AG20443 (cell line): ENCODE measurements around the gene PDE9A.

Source experiments
- DNase-seq: peaks from one replicate; pipeline ENCODE4 v3.0.0; 2012; ENCODE audit warnings: low spot score, mixed read lengths

The PDE9A gene

GRCh38 chr21:42775891-42776290 is 122.5 kb downstream of the PDE9A start:
- no peak for DNase-seq

- no peak for DNase-seq
Measured at GRCh38 chr21:42777064-42777756, 123.8 kb downstream of the PDE9A start.

DNA sequence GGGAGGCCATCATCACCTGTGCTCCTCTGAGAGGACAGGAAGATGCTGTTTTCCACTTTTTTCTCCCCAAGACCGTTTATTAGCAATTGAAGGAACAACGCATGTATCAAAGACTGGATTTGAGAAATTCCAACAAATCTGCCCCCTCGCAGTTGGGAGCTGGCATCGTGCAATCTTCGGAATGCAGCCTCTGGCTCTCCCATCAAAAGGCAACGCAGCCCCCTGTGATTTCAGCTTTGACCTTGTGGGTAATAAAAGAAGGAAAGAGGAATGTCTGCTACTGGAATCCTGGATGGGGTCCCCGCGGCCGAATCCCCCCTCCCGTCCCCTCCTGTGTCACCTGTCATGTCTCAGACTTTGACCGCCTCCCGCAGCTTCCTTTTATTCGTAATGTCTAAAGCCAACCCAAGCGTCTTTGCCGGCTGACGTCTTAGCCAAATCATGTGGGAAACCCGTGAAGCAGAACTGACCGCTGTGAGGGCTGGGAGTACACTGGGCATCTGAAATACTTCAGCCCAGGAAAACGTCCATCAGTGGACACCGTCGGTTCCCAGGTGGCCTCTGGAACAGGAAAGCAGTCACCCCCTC is 124.4 kb downstream of the PDE9A start:
- no peak for DNase-seq

DNA sequence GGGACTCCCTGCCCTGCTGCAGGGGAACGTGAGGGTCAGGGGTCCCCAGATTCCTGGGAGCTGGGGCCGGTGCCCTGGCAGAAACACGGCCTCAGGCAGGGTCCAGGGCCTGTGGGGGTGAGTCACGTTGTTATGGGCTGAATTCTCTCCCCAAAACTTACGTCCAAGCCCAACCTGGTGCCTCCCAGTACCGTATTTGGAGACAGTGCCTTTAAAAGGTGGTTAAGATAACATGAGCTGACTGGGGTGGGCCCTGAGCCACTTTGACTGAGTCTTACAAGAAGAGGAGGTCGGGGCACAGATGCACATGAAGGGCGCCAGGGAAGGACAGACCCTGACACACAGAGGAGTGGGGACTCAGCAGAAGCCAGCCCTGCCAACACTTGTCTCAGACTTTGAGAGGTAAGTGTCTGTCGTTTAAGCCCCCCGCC is 126.0 kb downstream of the PDE9A start:
- DNase-seq = no peak

DNA sequence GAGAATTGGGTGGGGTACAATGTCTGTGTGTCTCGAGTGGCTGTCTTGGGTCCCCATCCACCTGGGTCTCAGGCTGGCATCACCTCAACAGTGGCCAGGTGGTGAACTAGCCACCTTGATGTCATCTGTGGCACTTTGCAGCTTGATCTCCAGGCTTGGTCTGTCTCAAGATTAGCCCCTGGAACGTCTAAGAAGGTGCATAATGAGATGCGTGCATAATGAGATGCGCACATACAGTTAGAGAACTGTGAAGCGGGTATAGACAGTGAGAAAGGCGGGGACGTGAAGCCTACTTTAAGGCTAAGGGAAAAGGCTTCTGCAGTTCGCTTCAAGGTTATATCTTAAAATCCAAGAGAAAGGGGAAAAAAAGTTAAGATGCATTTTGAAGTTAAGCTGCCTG is 127.2 kb downstream of the PDE9A start:
- no peak for DNase-seq

GRCh38 chr21:42781150-42781970 is 127.9 kb downstream of the PDE9A start:
- DNase-seq = no peak

- DNase-seq = no peak
Measured at GRCh38 chr21:42781971-42782722, 128.7 kb downstream of the PDE9A start.

GRCh38 chr21:42782723-42783242 is 129.4 kb downstream of the PDE9A start:
- no peak for DNase-seq

DNA sequence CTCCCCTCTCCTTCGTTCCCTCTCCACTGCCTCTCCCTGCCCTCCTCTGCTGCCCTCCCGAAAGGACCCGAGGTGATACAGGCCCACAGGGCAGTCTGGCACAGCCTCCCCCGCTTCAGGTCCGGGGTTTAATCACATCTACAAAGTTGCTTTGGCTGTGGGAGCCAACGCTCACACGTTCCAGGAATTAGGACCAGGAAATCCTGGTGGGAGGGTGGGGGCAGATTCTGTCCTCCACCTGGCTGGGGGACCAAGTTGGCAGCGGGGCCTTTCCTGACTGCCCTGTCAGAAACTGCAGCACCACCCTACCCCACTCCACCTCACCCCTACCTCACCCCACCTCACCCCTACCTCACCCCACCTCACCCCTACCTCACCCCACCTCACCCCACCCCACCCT is 130.9 kb downstream of the PDE9A start:
- no peak for DNase-seq

DNA sequence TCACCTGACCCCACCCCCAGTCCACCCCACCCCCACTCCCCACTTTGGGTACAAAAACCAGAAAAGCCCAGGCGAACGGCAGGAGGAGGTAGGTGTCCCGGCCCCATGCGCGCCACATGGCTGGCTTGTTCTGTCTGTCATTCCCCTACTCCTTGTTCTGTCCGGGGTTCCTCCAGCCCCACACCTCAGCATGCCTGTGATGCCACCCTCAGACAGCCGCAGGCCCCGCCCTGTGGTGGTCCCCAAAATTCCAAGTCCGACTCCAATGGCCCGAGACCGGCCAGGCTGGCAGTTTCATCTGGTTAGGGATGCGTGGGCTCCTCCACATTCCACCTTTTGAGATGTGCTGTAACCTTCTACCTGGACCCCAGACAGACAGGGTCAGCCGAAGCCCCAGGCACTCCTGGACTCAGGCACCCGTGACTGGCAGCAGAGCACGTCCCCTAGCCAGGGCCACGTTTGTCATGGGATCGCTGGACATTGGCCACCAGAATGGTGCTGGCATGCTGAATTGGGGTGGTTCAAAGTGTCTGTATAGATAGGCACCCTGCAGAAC is 131.6 kb downstream of the PDE9A start:
- DNase-seq = no peak

DNA sequence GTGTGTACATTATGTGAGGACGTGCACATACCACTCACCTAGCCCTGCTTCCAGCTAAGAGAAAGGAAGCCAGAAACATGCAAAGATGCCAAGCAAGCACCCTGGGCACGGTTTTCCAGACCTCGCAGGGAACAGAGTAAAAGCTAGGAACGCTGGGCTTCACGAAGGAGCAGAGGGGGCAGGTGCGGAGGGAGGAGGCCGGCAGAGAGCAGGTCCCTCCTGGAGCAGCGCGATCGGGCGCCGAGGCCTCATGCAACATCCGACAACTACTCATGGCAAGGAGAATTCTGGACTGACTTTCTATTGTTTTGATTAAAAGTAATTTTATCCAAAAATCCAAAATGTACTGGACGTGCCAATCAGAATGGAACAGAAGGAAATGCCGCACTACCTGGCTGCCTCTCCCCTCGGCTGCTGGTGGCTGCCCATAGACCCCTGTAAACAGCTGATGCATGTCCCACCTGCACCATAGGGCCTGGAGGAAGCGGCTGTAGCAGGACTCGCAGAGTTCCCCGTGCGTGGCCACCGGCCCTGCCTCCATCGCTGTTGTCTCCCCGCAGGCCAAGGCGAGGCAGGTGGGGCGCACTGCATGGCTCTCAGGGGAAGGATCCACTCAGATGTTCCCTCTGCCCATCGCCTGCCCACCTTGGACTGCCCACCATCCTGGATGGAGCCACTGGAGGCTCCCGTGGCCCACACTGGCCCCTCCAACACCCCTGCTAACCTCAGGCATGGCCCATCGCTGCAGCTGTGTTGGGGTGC is 132.4 kb downstream of the PDE9A start:
- no peak for DNase-seq

DNA sequence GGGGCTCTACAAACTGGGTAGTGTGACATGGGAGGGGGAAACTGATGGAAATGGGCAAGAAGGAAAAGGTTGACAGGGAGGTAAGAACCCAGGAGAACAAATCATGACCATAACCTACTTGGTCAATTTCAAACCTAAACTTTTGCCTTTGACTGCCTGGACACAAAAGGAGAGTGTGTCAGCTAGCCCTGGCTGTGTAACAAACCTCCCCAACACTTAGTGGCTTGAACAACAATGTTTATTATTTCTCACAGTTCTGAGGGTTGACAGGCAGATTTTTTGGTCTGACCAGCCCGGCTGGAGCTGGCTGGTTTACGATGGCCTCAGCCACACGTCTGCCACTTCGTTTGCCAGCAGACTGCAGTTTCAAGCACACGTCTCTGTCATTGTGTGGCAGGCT is 133.5 kb downstream of the PDE9A start:
- no peak for DNase-seq

DNA sequence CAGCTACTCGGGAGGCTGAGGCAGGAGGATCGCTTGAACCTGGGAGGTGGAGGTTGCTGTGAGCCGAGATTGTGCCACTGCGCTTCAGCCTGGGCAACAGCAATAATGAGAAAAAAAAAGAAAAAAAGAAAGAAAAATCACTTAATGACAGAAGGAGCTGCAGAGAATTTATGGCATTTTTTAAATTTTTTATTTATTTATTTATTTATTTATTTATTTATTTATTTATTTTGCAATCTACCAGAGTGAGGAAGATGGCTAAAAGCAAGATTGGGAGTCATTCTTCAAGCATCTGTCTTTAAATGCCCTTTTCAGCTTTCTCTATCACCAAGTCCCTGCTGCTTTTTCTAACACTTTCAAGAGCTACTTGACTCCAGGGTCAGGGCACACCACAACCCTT is 134.2 kb downstream of the PDE9A start:
- no peak for DNase-seq

GRCh38 chr21:42790520-42791065 is 137.2 kb downstream of the PDE9A start:
- no peak for DNase-seq

- DNase-seq = no peak
Measured at GRCh38 chr21:42793774-42794173, 140.4 kb downstream of the PDE9A start.

- DNase-seq = no peak
Measured at GRCh38 chr21:42794551-42794950, 141.1 kb downstream of the PDE9A start.

DNA sequence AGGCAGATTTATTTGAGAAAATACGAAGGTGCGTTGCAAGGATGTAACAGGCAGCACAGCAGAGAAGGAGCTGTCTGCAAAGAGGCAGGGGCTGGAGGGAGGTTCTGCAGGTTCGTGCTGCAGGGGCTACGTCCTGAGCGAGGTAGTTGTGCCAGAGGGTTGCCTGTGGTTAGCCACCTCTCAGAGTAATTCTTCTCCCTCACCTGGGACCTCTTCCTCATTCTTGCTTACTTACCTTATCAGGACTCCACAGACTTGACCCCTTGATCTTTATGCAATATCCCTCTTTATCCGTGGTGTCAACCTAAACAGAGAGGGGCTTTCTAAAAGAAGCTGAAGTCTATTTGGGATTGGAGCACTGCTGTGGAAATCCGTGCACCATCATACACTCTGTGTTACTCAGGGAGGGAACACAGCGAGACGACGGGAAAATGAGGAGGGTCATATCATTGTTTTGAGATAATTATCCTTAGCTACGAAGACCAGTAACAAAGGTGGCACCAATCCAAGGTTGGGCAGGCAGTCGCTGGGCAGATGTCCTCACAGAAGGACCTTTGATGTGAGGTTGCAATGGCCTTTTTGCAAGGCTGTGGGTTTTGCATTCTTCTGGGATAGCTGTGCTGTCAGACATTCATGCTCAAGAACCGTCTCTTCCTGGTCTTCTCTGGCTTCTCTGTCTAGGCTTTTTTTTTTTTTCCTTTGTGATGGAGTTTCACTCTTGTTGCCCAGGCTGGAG is 143.1 kb downstream of the PDE9A start:
- no peak for DNase-seq

DNA sequence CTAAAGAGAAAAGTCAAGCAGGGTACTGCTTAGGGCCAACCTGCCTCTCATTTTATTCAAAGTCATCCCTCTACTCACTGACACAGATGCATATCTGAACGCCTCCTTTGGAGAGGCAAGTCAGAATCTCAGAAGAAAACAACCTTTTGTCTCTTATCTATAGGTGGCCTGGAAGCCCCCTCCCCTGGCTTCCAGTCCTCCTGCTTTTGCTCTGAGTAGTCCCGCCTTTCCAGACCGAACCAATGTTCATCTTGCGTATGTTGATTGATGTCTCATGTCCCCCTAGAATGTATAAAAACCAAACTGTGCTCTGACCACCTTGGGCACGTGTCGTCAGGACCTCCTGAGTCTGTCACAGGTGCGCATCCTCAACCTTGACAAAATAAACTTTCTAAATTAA is 144.1 kb downstream of the PDE9A start:
- no peak for DNase-seq

- DNase-seq = no peak
Measured at GRCh38 chr21:42798106-42798505, 144.7 kb downstream of the PDE9A start.

GRCh38 chr21:42799516-42799915 is 146.1 kb downstream of the PDE9A start:
- no peak for DNase-seq
